Measurements from ENCODE around the gene CERKL.

Gene CERKL

GRCh38 chr2:181574321-181574720 lies 82.6 kb downstream of the CERKL start:
- no peak for DNase-seq (ENCODE audit: low spot score)

GRCh38 chr2:181573140-181573736 lies 83.7 kb downstream of the CERKL start:
- peak; percentile 12 for DNase-seq (ENCODE audit: low spot score)

- no peak for DNase-seq (ENCODE audit: low spot score)
Observed at GRCh38 chr2:181570833-181571661, 85.9 kb downstream of the CERKL start.

- DNase-seq (ENCODE audit: low spot score): no peak
Observed at GRCh38 chr2:181570059-181570458, 86.8 kb downstream of the CERKL start.

- no peak for DNase-seq (ENCODE audit: low spot score)
Observed at GRCh38 chr2:181566334-181567032, 90.4 kb downstream of the CERKL start.

GRCh38 chr2:181563101-181563692 lies 93.7 kb downstream of the CERKL start:
- DNase-seq (ENCODE audit: low spot score): no peak

GRCh38 chr2:181558371-181558770 lies 98.5 kb downstream of the CERKL start:
- DNase-seq (ENCODE audit: low spot score): no peak

- no peak for DNase-seq (ENCODE audit: low spot score)
Observed at GRCh38 chr2:181554061-181554830, 102.7 kb downstream of the CERKL start.

GRCh38 chr2:181553244-181553643 lies 103.7 kb downstream of the CERKL start:
- DNase-seq (ENCODE audit: low spot score): no peak

- no peak for DNase-seq (ENCODE audit: low spot score)
Observed at GRCh38 chr2:181552808-181553207, 104.1 kb downstream of the CERKL start.

- DNase-seq (ENCODE audit: low spot score): no peak
Observed at GRCh38 chr2:181546086-181546485, 110.8 kb downstream of the CERKL start.

- no peak for DNase-seq (ENCODE audit: low spot score)
Observed at GRCh38 chr2:181542170-181542569, 114.7 kb downstream of the CERKL start.

GRCh38 chr2:181540421-181540820 lies 116.5 kb downstream of the CERKL start:
- no peak for DNase-seq (ENCODE audit: low spot score)

GRCh38 chr2:181536730-181537129 lies 120.2 kb downstream of the CERKL start:
- DNase-seq (ENCODE audit: low spot score): no peak

- no peak for DNase-seq (ENCODE audit: low spot score)
Observed at GRCh38 chr2:181528441-181528840, 128.5 kb downstream of the CERKL start.

- no peak for DNase-seq (ENCODE audit: low spot score)
Observed at GRCh38 chr2:181527058-181527457, 129.8 kb downstream of the CERKL start.

- no peak for DNase-seq (ENCODE audit: low spot score)
Observed at GRCh38 chr2:181526014-181526413, 130.9 kb downstream of the CERKL start.

- DNase-seq (ENCODE audit: low spot score): no peak
Observed at GRCh38 chr2:181523756-181524155, 133.1 kb downstream of the CERKL start.

- no peak for DNase-seq (ENCODE audit: low spot score)
Observed at GRCh38 chr2:181520253-181520652, 136.7 kb downstream of the CERKL start.

- DNase-seq (ENCODE audit: low spot score): no peak
Observed at GRCh38 chr2:181517685-181518301, 139.1 kb downstream of the CERKL start.

GRCh38 chr2:181516992-181517391 lies 139.9 kb downstream of the CERKL start:
- DNase-seq (ENCODE audit: low spot score): no peak

All from HuH-7.5 (cell line).